Measurements from ENCODE around the gene ZBTB42.

Gene ZBTB42

GRCh38 chr14:104800771-104801519, at the start of gene ZBTB42:
ZBTB42 (plus strand) TSS chr14:104801101; CDS start chr14:104801198, 97 bp downstream.
- peak; percentile 64 for DNase-seq
- in situ Hi-C loops (cut with HindIII; ENCODE audit: low pct_ligation_motif_present, low pct_unique_long_range_greater_than_20kb, low sequenced_read_pairs): no loop called here

- in situ Hi-C loops (cut with HindIII; ENCODE audit: low pct_ligation_motif_present, low pct_unique_long_range_greater_than_20kb, low sequenced_read_pairs): loop anchor here (10.0 kb wide), 1 partner anchor 73 kb away; no protein-coding TSS in a partner anchor
- DNase-seq: no peak
Observed at GRCh38 chr14:104751539-104752422, 49.1 kb upstream of the ZBTB42 start.

- no peak for DNase-seq
- in situ Hi-C loops (cut with HindIII; ENCODE audit: low pct_ligation_motif_present, low pct_unique_long_range_greater_than_20kb, low sequenced_read_pairs): loop anchor here (10.0 kb wide), 1 partner anchor 72 kb away; no protein-coding TSS in a partner anchor
Observed at GRCh38 chr14:104752423-104752734, 48.5 kb upstream of the ZBTB42 start.

GRCh38 chr14:104752735-104753527, 48.0 kb upstream of the ZBTB42 start, which contains the start of gene SIVA1:
SIVA1 (plus strand) TSS chr14:104753147; CDS start chr14:104753202, 55 bp downstream.
- in situ Hi-C loops (cut with HindIII; ENCODE audit: low pct_ligation_motif_present, low pct_unique_long_range_greater_than_20kb, low sequenced_read_pairs): loop anchor here (10.0 kb wide), 1 partner anchor 72 kb away; no protein-coding TSS in a partner anchor
- DNase-seq: peak; percentile 97

GRCh38 chr14:104753528-104754212, 47.2 kb upstream of the ZBTB42 start:
- in situ Hi-C loops (cut with HindIII; ENCODE audit: low pct_ligation_motif_present, low pct_unique_long_range_greater_than_20kb, low sequenced_read_pairs): loop anchor here (10.0 kb wide), 1 partner anchor 71 kb away; no protein-coding TSS in a partner anchor
- DNase-seq: no peak

GRCh38 chr14:104754213-104754851, 46.6 kb upstream of the ZBTB42 start:
- DNase-seq: no peak
- in situ Hi-C loops (cut with HindIII; ENCODE audit: low pct_ligation_motif_present, low pct_unique_long_range_greater_than_20kb, low sequenced_read_pairs): loop anchor here (10.0 kb wide), 1 partner anchor 70 kb away; no protein-coding TSS in a partner anchor

- in situ Hi-C loops (cut with HindIII; ENCODE audit: low pct_ligation_motif_present, low pct_unique_long_range_greater_than_20kb, low sequenced_read_pairs): loop anchor here (10.0 kb wide), 1 partner anchor 69 kb away; no protein-coding TSS in a partner anchor
- no peak for DNase-seq
Observed at GRCh38 chr14:104755621-104756020, 45.3 kb upstream of the ZBTB42 start.

GRCh38 chr14:104756477-104757237, 44.2 kb upstream of the ZBTB42 start:
- in situ Hi-C loops (cut with HindIII; ENCODE audit: low pct_ligation_motif_present, low pct_unique_long_range_greater_than_20kb, low sequenced_read_pairs): loop anchor here (10.0 kb wide), 1 partner anchor 68 kb away; no protein-coding TSS in a partner anchor
- DNase-seq: no peak

- no peak for DNase-seq
- in situ Hi-C loops (cut with HindIII; ENCODE audit: low pct_ligation_motif_present, low pct_unique_long_range_greater_than_20kb, low sequenced_read_pairs): loop anchor here (10.0 kb wide), 1 partner anchor 68 kb away; no protein-coding TSS in a partner anchor
Observed at GRCh38 chr14:104757238-104757585, 43.7 kb upstream of the ZBTB42 start.

- in situ Hi-C loops (cut with HindIII; ENCODE audit: low pct_ligation_motif_present, low pct_unique_long_range_greater_than_20kb, low sequenced_read_pairs): loop anchor here (10.0 kb wide), 1 partner anchor 67 kb away; no protein-coding TSS in a partner anchor
- DNase-seq: no peak
Observed at GRCh38 chr14:104757681-104758392, 43.1 kb upstream of the ZBTB42 start.

GRCh38 chr14:104758981-104759969, 41.6 kb upstream of the ZBTB42 start:
- in situ Hi-C loops (cut with HindIII; ENCODE audit: low pct_ligation_motif_present, low pct_unique_long_range_greater_than_20kb, low sequenced_read_pairs): loop anchor here (10.0 kb wide), 1 partner anchor 66 kb away; no protein-coding TSS in a partner anchor
- DNase-seq: no peak

GRCh38 chr14:104765517-104765916, 35.4 kb upstream of the ZBTB42 start:
- DNase-seq: no peak
- in situ Hi-C loops (cut with HindIII; ENCODE audit: low pct_ligation_motif_present, low pct_unique_long_range_greater_than_20kb, low sequenced_read_pairs): no loop called here

- in situ Hi-C loops (cut with HindIII; ENCODE audit: low pct_ligation_motif_present, low pct_unique_long_range_greater_than_20kb, low sequenced_read_pairs): no loop called here
- no peak for DNase-seq
Observed at GRCh38 chr14:104766256-104766862, 34.5 kb upstream of the ZBTB42 start.

GRCh38 chr14:104766863-104767633, 33.9 kb upstream of the ZBTB42 start:
- no peak for DNase-seq
- in situ Hi-C loops (cut with HindIII; ENCODE audit: low pct_ligation_motif_present, low pct_unique_long_range_greater_than_20kb, low sequenced_read_pairs): no loop called here
